H9 (cell line): Measurements from ENCODE around the gene KLF6. TPM values are rescaled to one million over a fixed set of nuclear protein-coding genes. Genes with fewer than 3 reads are reported as not detected.

Source experiments
- DNase-seq: peaks from one replicate; pipeline ENCODE4 v3.0.0-alpha.2; 2017
- H2AFZ ChIP-seq: one replicate; pipeline ENCODE4 v1.6.1; 2013; ENCODE audit warnings: mild to moderate bottlenecking, low read length, control low read depth, moderate library complexity
- H2AK5ac ChIP-seq: 2 replicates; pipeline ENCODE4 v1.6.1; 2013; ENCODE audit warnings: low read length, control low read depth, mixed read lengths; ENCODE audit not compliant: insufficient read length
- H2BK120ac ChIP-seq: one replicate; pipeline ENCODE4 v1.6.1; 2013; ENCODE audit warnings: low read depth, mild to moderate bottlenecking, low read length, control low read depth, inconsistent platforms; ENCODE audit not compliant: poor library complexity, severe bottlenecking
- H2BK12ac ChIP-seq: 2 replicates; pipeline ENCODE4 v1.6.1; 2013; ENCODE audit warnings: low read length, control low read depth, mixed read lengths, low read depth; ENCODE audit not compliant: insufficient read length
- H2BK15ac ChIP-seq: 2 replicates; pipeline ENCODE4 v1.6.1; 2013; ENCODE audit warnings: low read depth, low read length, control low read depth
- H2BK20ac ChIP-seq: one replicate; pipeline ENCODE4 v1.6.1; 2013; ENCODE audit warnings: low read depth, mild to moderate bottlenecking, low read length, control low read depth, inconsistent platforms; ENCODE audit not compliant: poor library complexity, severe bottlenecking
- H2BK5ac ChIP-seq: 2 replicates; pipeline ENCODE4 v1.6.1; 2013; ENCODE audit warnings: low read length, control low read depth, mixed read lengths; ENCODE audit not compliant: insufficient read length
- H3K14ac ChIP-seq: 2 replicates; pipeline ENCODE4 v1.6.1; 2013; ENCODE audit warnings: low read length, control low read depth; ENCODE audit not compliant: insufficient read depth
- H3K18ac ChIP-seq: 2 replicates; pipeline ENCODE4 v1.6.1; 2013; ENCODE audit warnings: low read depth, mild to moderate bottlenecking, mixed read lengths, low read length, control low read depth; ENCODE audit not compliant: insufficient read length
- H3K23ac ChIP-seq: 2 replicates; pipeline ENCODE4 v1.6.1; 2013; ENCODE audit warnings: low read length, control low read depth, mixed read lengths, low read depth; ENCODE audit not compliant: insufficient read length
- H3K23me2 ChIP-seq: 2 replicates; pipeline ENCODE4 v1.6.1; 2013; ENCODE audit warnings: low read depth, mild to moderate bottlenecking, mixed read lengths, low read length, control low read depth; ENCODE audit not compliant: insufficient read length, poor library complexity, severe bottlenecking
- H3K27ac ChIP-seq: 2 replicates; pipeline ENCODE4 v1.5.1; 2013; ENCODE audit warnings: low read length, control low read depth, mixed read lengths, low read depth; ENCODE audit not compliant: insufficient read length
- H3K27me3 ChIP-seq: 2 replicates; pipeline ENCODE4 v1.6.1; 2013; ENCODE audit warnings: low read length, control low read depth, inconsistent platforms; ENCODE audit not compliant: insufficient read depth
- H3K4ac ChIP-seq: 2 replicates; pipeline ENCODE4 v1.6.1; 2013; ENCODE audit warnings: low read depth, mild to moderate bottlenecking, control low read depth, inconsistent platforms, low read length, moderate library complexity
- H3K4me1 ChIP-seq: 2 replicates; pipeline ENCODE4 v1.6.1; 2013; ENCODE audit warnings: low read length, control low read depth, inconsistent platforms; ENCODE audit not compliant: insufficient read depth
- H3K4me2 ChIP-seq: 2 replicates; pipeline ENCODE4 v1.6.1; 2013; ENCODE audit warnings: low read length, control low read depth, mixed read lengths; ENCODE audit not compliant: insufficient read length, insufficient read depth
- H3K56ac ChIP-seq: 2 replicates; pipeline ENCODE4 v1.6.1; 2013; ENCODE audit warnings: low read depth, mild to moderate bottlenecking, mixed read lengths, low read length, control low read depth; ENCODE audit not compliant: insufficient read length
- H3K79me1 ChIP-seq: 2 replicates; pipeline ENCODE4 v1.6.1; 2013; ENCODE audit warnings: low read depth, mild to moderate bottlenecking, moderate library complexity, low read length, control low read depth, inconsistent platforms; ENCODE audit not compliant: insufficient read depth, poor library complexity, severe bottlenecking
- H3K79me2 ChIP-seq: 2 replicates; pipeline ENCODE4 v1.6.1; 2013; ENCODE audit warnings: low read length, control low read depth, inconsistent platforms; ENCODE audit not compliant: insufficient read depth
- H3K9ac ChIP-seq: 2 replicates; pipeline ENCODE4 v1.6.1; 2013; ENCODE audit warnings: low read length, control low read depth, mixed read lengths; ENCODE audit not compliant: insufficient read length; ENCODE audit errors: extremely low read depth
- H3K9me3 ChIP-seq: one replicate; pipeline ENCODE4 v1.6.1; 2013; ENCODE audit warnings: low read depth, low read length, inconsistent platforms; ENCODE audit not compliant: control insufficient read depth
- H3T11ph ChIP-seq: one replicate; pipeline ENCODE4 v1.6.1; 2013; ENCODE audit warnings: mild to moderate bottlenecking, low read length, control low read depth, inconsistent platforms
- H4K20me1 ChIP-seq: one replicate; pipeline ENCODE4 v1.6.1; 2013; ENCODE audit not compliant: control insufficient read depth, insufficient read length, insufficient read depth
- H4K5ac ChIP-seq: 2 replicates; pipeline ENCODE4 v1.6.1; 2013; ENCODE audit warnings: low read depth, mild to moderate bottlenecking, mixed read lengths, low read length, control low read depth; ENCODE audit not compliant: insufficient read length
- H4K8ac ChIP-seq: replicated peaks from 2 replicates; pipeline ENCODE4 v1.6.1; 2013; ENCODE audit warnings: low read length, control low read depth, mixed read lengths, low read depth; ENCODE audit not compliant: insufficient read length
- H4K91ac ChIP-seq: 2 replicates; pipeline ENCODE4 v1.6.1; 2013; ENCODE audit warnings: low read depth, mild to moderate bottlenecking, moderate library complexity, mixed read lengths, low read length, control low read depth; ENCODE audit not compliant: insufficient read length
- H3K27ac Mint-ChIP-seq, 3 experiments: 2 replicates in 2 of 3; 3 replicates in 1 of 3; pipeline ENCODE4 v1.8.0; 2020 to 2021; ENCODE audit warnings: mixed read lengths in 3 of 3, mild to moderate bottlenecking in 1 of 3, moderate library complexity in 1 of 3
- H3K27me3 Mint-ChIP-seq: 2 replicates; pipeline ENCODE4 v1.8.0; 2021; ENCODE audit warnings: low read depth, mild to moderate bottlenecking, moderate library complexity, mixed read lengths
- H3K36me3 Mint-ChIP-seq, 3 experiments: 2 replicates in 2 of 3; 3 replicates in 1 of 3; pipeline ENCODE4 v1.8.0; 2020 to 2021; ENCODE audit warnings: low read depth in 3 of 3, mixed read lengths in 3 of 3; ENCODE audit not compliant: insufficient read depth in 1 of 3
- H3K4me1 Mint-ChIP-seq, 2 experiments: 2 replicates each; pipeline ENCODE4 v1.8.0; 2020; ENCODE audit warnings: mixed read lengths in 2 of 2
- H3K4me3 Mint-ChIP-seq, 2 experiments: 2 replicates in 1 of 2; 3 replicates in 1 of 2; pipeline ENCODE4 v1.8.0; 2020 to 2021; ENCODE audit warnings: mild to moderate bottlenecking in 2 of 2, mixed read lengths in 2 of 2, moderate library complexity in 1 of 2
- H3K9me3 Mint-ChIP-seq, 2 experiments: 2 replicates in 1 of 2; 3 replicates in 1 of 2; pipeline ENCODE4 v1.8.0; 2020; ENCODE audit warnings: mild to moderate bottlenecking in 2 of 2, mixed read lengths in 2 of 2, moderate library complexity in 1 of 2
- whole genome bisulfite sequencing: extraction: QIAGEN DNeasy Blood & Tissue Kit; methylation state at CpG from one replicate; pipeline ENCODE4 v1.1.7; 2013; ENCODE audit warnings: missing lambda C conversion rate, low lambda C conversion rate, mixed read lengths; ENCODE audit not compliant: insufficient read length; ENCODE audit errors: extremely low coverage; 5-methylcytosine and 5-hydroxymethylcytosine counted together
- total RNA-seq: library from RNA; stranded (reverse); gene quantifications from 2 replicates; pipeline ENCODE4 v1.2.1, GENCODE V29; 2021
- TF ChIP-seq, protein P1 (sequence below): fragments of 200-600 bp; sonication (generic); conservative IDR thresholded peaks from 3 replicates; pipeline ENCODE4 v1.8.0; 2021; ENCODE audit warnings: antibody characterized with exemption, mild to moderate bottlenecking

The KLF6 gene
- total RNA-seq, 1 experiment from 2014 or later = 19.3 TPM

DNA sequence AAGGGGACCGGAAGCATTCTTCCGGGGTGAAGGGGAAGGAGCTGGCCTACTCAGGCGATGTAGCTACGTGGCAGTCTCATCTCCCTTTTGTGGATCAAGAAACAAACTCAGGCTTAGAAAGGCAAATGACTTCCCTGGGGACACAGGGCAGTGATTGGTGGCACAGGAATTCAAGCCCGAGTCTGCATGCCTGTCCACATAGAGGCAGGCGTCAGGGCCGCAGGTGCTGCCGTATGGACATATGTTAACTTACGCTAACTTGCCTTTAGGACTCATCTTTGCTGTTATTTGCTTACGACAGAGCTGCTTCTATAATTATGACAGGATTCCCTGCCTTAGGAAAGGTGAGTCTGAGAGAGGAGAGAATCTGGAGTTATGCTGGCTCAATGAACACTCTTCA is 42.3 kb upstream of the KLF6 start:
- Histone ChIP-seq H4K5ac (no peak overlapping the region), H3K79me2 (no peaks in the 10 kb centered on the region), H3K56ac (no peak overlapping the region), H3K27ac (no peak overlapping the region), H2BK5ac (no peak overlapping the region), H3K23ac (no peak overlapping the region), H3K14ac (no peak overlapping the region), H2BK20ac (no peak overlapping the region), H2BK12ac (no peak overlapping the region), H3K4ac (no peak overlapping the region), H3K9ac (no peak overlapping the region), H4K91ac (no peak overlapping the region), H3K23me2 (no peaks in the 10 kb centered on the region), H4K8ac (no peak overlapping the region), H3K9me3 (no peaks in the 10 kb centered on the region), H2AK5ac (no peak overlapping the region), H2BK120ac (no peak overlapping the region), H2BK15ac (no peak overlapping the region), H3K79me1 (no peaks in the 10 kb centered on the region), H4K20me1 (no peaks in the 10 kb centered on the region), H3T11ph (no peak overlapping the region), H3K18ac (no peak overlapping the region), H3K27me3 (no peaks in the 10 kb centered on the region), H2AFZ (no peak overlapping the region), H3K4me1 (peaks cover 6% of the 10 kb centered on the region; the same call in 1 of the 2 replicates), H3K4me2 (no peak overlapping the region)
- no peak overlapping the region for H3K4me3 Mint-ChIP-seq
- H3K27ac Mint-ChIP-seq = peak overlapping the region in 1 of 3 experiments; percentile 28; a peak in 1 of 7 replicates
- H3K27me3 Mint-ChIP-seq = no peaks in the 10 kb centered on the region
- no CpG with 5 or more reads among the region's 10 CpGs for WGBS
- peaks cover 49 to 65% of the 10 kb centered on the region in 2 experiments for H3K4me1 Mint-ChIP-seq
- peaks cover 0 to 3% of the 10 kb centered on the region in 2 experiments; a peak in 2 of 5 replicates for H3K9me3 Mint-ChIP-seq
- TF ChIP-seq, protein P1, sequence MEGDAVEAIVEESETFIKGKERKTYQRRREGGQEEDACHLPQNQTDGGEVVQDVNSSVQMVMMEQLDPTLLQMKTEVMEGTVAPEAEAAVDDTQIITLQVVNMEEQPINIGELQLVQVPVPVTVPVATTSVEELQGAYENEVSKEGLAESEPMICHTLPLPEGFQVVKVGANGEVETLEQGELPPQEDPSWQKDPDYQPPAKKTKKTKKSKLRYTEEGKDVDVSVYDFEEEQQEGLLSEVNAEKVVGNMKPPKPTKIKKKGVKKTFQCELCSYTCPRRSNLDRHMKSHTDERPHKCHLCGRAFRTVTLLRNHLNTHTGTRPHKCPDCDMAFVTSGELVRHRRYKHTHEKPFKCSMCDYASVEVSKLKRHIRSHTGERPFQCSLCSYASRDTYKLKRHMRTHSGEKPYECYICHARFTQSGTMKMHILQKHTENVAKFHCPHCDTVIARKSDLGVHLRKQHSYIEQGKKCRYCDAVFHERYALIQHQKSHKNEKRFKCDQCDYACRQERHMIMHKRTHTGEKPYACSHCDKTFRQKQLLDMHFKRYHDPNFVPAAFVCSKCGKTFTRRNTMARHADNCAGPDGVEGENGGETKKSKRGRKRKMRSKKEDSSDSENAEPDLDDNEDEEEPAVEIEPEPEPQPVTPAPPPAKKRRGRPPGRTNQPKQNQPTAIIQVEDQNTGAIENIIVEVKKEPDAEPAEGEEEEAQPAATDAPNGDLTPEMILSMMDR = no peak
- H3K36me3 Mint-ChIP-seq = no peaks in the 10 kb centered on the region
- no peak for DNase-seq
